HG03159 (cell line): Measurements from ENCODE around the gene CWC27.

ENCODE experiments used
- ATAC-seq: cut with Tn5 transposase; IDR thresholded peaks from one replicate; pipeline ENCODE4 v1.9.1; 2021; ENCODE audit warnings: mild to moderate bottlenecking, moderate library complexity; ENCODE audit not compliant: unreplicated experiment

CWC27 gene

GRCh38 chr5:65032250-65032649 is 263.5 kb downstream of the CWC27 start:
- ATAC-seq = no peak

GRCh38 chr5:65034029-65034812 is 265.5 kb downstream of the CWC27 start:
- no peak for ATAC-seq

GRCh38 chr5:65034813-65035209 is 266.1 kb downstream of the CWC27 start:
- no peak for ATAC-seq

GRCh38 chr5:65035211-65036206 is 266.8 kb downstream of the CWC27 start:
- peak; percentile 87 for ATAC-seq

- no peak for ATAC-seq
Observed at GRCh38 chr5:65037831-65038815, 269.4 kb downstream of the CWC27 start.

- ATAC-seq = no peak
Observed at GRCh38 chr5:65041296-65042158, 272.8 kb downstream of the CWC27 start.

GRCh38 chr5:65043843-65044359 is 275.2 kb downstream of the CWC27 start:
- ATAC-seq = peak; percentile 38

- no peak for ATAC-seq
Observed at GRCh38 chr5:65047225-65047624, 278.5 kb downstream of the CWC27 start.

- ATAC-seq = peak; percentile 49
Observed at GRCh38 chr5:65047948-65048690, 279.4 kb downstream of the CWC27 start.

GRCh38 chr5:65050140-65050539 is 281.4 kb downstream of the CWC27 start:
- ATAC-seq = no peak

- ATAC-seq = no peak
Observed at GRCh38 chr5:65050826-65051498, 282.2 kb downstream of the CWC27 start.

- no peak for ATAC-seq
Observed at GRCh38 chr5:65055938-65056337, 287.2 kb downstream of the CWC27 start.

- no peak for ATAC-seq
Observed at GRCh38 chr5:65059681-65060598, 291.2 kb downstream of the CWC27 start.

- peak; percentile 65 for ATAC-seq
Observed at GRCh38 chr5:65061250-65061973, 292.7 kb downstream of the CWC27 start.

- ATAC-seq = peak; percentile 35
Observed at GRCh38 chr5:65061974-65062353, 293.2 kb downstream of the CWC27 start.

- ATAC-seq = no peak
Observed at GRCh38 chr5:65062469-65063083, 293.8 kb downstream of the CWC27 start.
